ENCODE measurements around the gene ERCC2.

DNA sequence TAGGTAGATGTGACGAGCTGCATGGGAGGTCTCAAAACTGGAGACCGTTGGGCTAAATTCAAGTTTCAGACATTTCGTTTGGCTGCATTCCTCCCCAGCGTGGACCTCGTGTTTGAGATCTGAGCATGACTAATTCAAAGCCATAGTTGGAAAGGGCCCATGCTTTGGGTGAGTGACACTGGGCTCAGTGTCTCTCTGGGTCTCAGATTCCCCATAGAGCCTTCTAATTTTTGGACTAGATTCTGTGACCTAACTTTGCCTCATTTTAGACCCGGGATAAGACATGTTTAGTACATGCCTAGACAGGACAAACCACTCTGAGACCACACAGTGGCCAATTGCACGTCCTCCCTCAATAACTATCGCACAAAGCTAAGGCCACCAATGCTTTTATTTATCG is 64.3 kb downstream of the ERCC2 start:
- no peak for TF ChIP-seq SUZ12 (IDR thresholded peaks at IDR 0.05; ENCODE audit: extremely low read depth, insufficient read depth, insufficient read length)
- no peak for TF ChIP-seq YY1 (IDR thresholded peaks at IDR 0.05; ENCODE audit: insufficient read depth, insufficient read length)
- no peak for TF ChIP-seq ZNF274 (IDR thresholded peaks at IDR 0.05; ENCODE audit: low read depth, low read length)
